ENCODE results near the gene PCP4L1. TPM values are rescaled to one million over a fixed set of nuclear protein-coding genes. Genes with fewer than 3 reads are reported as not detected.
A peak's percentile ranks its signal among the peaks of the same experiment; 100 is the strongest.

PCP4L1 gene
- total RNA-seq = not detected
- polyA plus RNA-seq = under 1 TPM in 1 of 4 donors, not detected in 3; 0.38 TPM

- H3K27ac ChIP-seq (ENCODE audit: insufficient read depth, low read length, poor library complexity, severe bottlenecking) = no peak within 1 kb of the TSS
- Mint-ChIP-seq H3K9me3 (peaks cover 0 to 23% (median 10%) of the 10 kb centered on the region in 7 donors), H3K27ac (no peak within 1 kb of the TSS), H3K4me1 (peaks cover 0 to 18% (median 7%) of the 10 kb centered on the region in 4 donors), H3K27me3 (peaks cover 76% of the 10 kb centered on the region), H3K4me3 (peak within 1 kb of the TSS in 3 of 4 donors; percentile 71 to 88 (median 81)), H3K36me3 (peaks cover 4% of the 10 kb centered on the region)
- peaks cover 31% of the 10 kb centered on the region for H3K27me3 ChIP-seq (ENCODE audit: control insufficient read depth, insufficient read depth, low read length)
- DNase-seq = peak in 2 of 3 donors; percentile 20 to 56
- no peaks in the 10 kb centered on the region for H3K36me3 ChIP-seq (ENCODE audit: control insufficient read depth, insufficient read depth, low read length)
- peaks cover 13% of the 10 kb centered on the region for H3K4me1 ChIP-seq (ENCODE audit: control insufficient read depth, insufficient read depth, low read length, poor library complexity, severe bottlenecking)
- peak; percentile 43 to 53 for ATAC-seq (ENCODE audit: low read depth in 2 of 2)
- H3K4me3 ChIP-seq (ENCODE audit: low read depth, low read length) = no peak within 1 kb of the TSS
- H3K9me3 ChIP-seq (ENCODE audit: control insufficient read depth in 2 of 2, low read length in 2 of 2) = peaks cover 13 to 17% of the 10 kb centered on the region in 2 experiments
Measured at GRCh38 chr1:161258439-161259344, at the start of gene PCP4L1. TSS of gene PCP4L1 (plus strand) at chr1:161258745. CDS start at chr1:161258975, 230 bp downstream.

GRCh38 chr1:161209790-161210409, 48.6 kb upstream of the PCP4L1 start:
- no peaks in the 10 kb centered on the region for H3K9me3 Mint-ChIP-seq

GRCh38 chr1:161214369-161214768, 44.2 kb upstream of the PCP4L1 start:
- peaks cover 36% of the 10 kb centered on the region for H3K36me3 Mint-ChIP-seq
- no peaks in the 10 kb centered on the region for H3K27me3 Mint-ChIP-seq
- peak overlapping the region in 3 of 4 donors; percentile 27 to 84 (median 61) for H3K4me3 Mint-ChIP-seq
- ATAC-seq (ENCODE audit: low read depth in 2 of 2) = no peak
- H3K4me1 Mint-ChIP-seq = peaks cover 0 to 62% (median 32%) of the 10 kb centered on the region in 4 donors
- DNase-seq = no peak
- no peak overlapping the region for H3K27ac ChIP-seq (ENCODE audit: insufficient read depth, low read length, poor library complexity, severe bottlenecking)
- peak overlapping the region; percentile 7 to 91 (median 67) for H3K27ac Mint-ChIP-seq
- no peaks in the 10 kb centered on the region for H3K9me3 ChIP-seq (ENCODE audit: control insufficient read depth in 2 of 2, low read length in 2 of 2)
- no peaks in the 10 kb centered on the region for H3K9me3 Mint-ChIP-seq
- H3K4me3 ChIP-seq (ENCODE audit: low read depth, low read length) = no peak overlapping the region
- H3K36me3 ChIP-seq (ENCODE audit: control insufficient read depth, insufficient read depth, low read length) = peaks cover 46% of the 10 kb centered on the region
- peaks cover 36% of the 10 kb centered on the region for H3K4me1 ChIP-seq (ENCODE audit: control insufficient read depth, insufficient read depth, low read length, poor library complexity, severe bottlenecking)
- H3K27me3 ChIP-seq (ENCODE audit: control insufficient read depth, insufficient read depth, low read length) = no peaks in the 10 kb centered on the region

More at GRCh38 chr1:161209790-161210409, 48.6 kb upstream of the PCP4L1 start:
- Histone ChIP-seq H3K27me3 (ENCODE audit: control insufficient read depth, insufficient read depth, low read length) (no peaks in the 10 kb centered on the region), H3K27ac (ENCODE audit: insufficient read depth, low read length, poor library complexity, severe bottlenecking) (peak overlapping the region; percentile 16), H3K36me3 (ENCODE audit: control insufficient read depth, insufficient read depth, low read length) (peaks cover 78% of the 10 kb centered on the region), H3K4me3 (ENCODE audit: low read depth, low read length) (no peak overlapping the region), H3K9me3 (ENCODE audit: control insufficient read depth in 2 of 2, low read length in 2 of 2) (no peaks in the 10 kb centered on the region), H3K4me1 (ENCODE audit: control insufficient read depth, insufficient read depth, low read length, poor library complexity, severe bottlenecking) (peaks cover 23% of the 10 kb centered on the region)
- peak; percentile 83 to 87 for ATAC-seq (ENCODE audit: low read depth in 2 of 2)
- peak overlapping the region; percentile 59 to 97 (median 87) for H3K27ac Mint-ChIP-seq
- H3K27me3 Mint-ChIP-seq = no peaks in the 10 kb centered on the region
- peak overlapping the region in 1 of 4 donors; percentile 20 for H3K4me3 Mint-ChIP-seq
- peak; percentile 61 to 84 (median 79) for DNase-seq
- H3K4me1 Mint-ChIP-seq = peaks cover 11 to 55% (median 39%) of the 10 kb centered on the region in 4 donors
- peaks cover 49% of the 10 kb centered on the region for H3K36me3 Mint-ChIP-seq

GRCh38 chr1:161215076-161215475, 43.5 kb upstream of the PCP4L1 start, which contains the start of gene FCER1G:
TSS of gene FCER1G (plus strand) at chr1:161215295. CDS start at chr1:161215322, 27 bp downstream.
- H3K4me1 ChIP-seq (ENCODE audit: control insufficient read depth, insufficient read depth, low read length, poor library complexity, severe bottlenecking) = peaks cover 37% of the 10 kb centered on the region
- H3K36me3 ChIP-seq (ENCODE audit: control insufficient read depth, insufficient read depth, low read length) = peaks cover 39% of the 10 kb centered on the region
- no peaks in the 10 kb centered on the region for H3K27me3 Mint-ChIP-seq
- no peaks in the 10 kb centered on the region for H3K9me3 ChIP-seq (ENCODE audit: control insufficient read depth in 2 of 2, low read length in 2 of 2)
- ATAC-seq (ENCODE audit: low read depth in 2 of 2) (no peak), DNase-seq (peak in 1 of 3 donors; percentile 43)
- peak within 1 kb of the TSS; percentile 27 to 84 (median 70) for H3K4me3 Mint-ChIP-seq
- no peaks in the 10 kb centered on the region for H3K27me3 ChIP-seq (ENCODE audit: control insufficient read depth, insufficient read depth, low read length)
- peak within 1 kb of the TSS; percentile 83 to 91 (median 87) for H3K27ac Mint-ChIP-seq
- H3K27ac ChIP-seq (ENCODE audit: insufficient read depth, low read length, poor library complexity, severe bottlenecking) = no peak within 1 kb of the TSS
- H3K4me3 ChIP-seq (ENCODE audit: low read depth, low read length) = no peak within 1 kb of the TSS
- peaks cover 32% of the 10 kb centered on the region for H3K36me3 Mint-ChIP-seq
- H3K9me3 Mint-ChIP-seq = no peaks in the 10 kb centered on the region
- H3K4me1 Mint-ChIP-seq = peaks cover 0 to 62% (median 29%) of the 10 kb centered on the region in 4 donors

- peaks cover 0 to 69% (median 31%) of the 10 kb centered on the region in 4 donors for H3K4me1 Mint-ChIP-seq
- peaks cover 19% of the 10 kb centered on the region for H3K36me3 ChIP-seq (ENCODE audit: control insufficient read depth, insufficient read depth, low read length)
Measured at GRCh38 chr1:161216945-161217712, 41.4 kb upstream of the PCP4L1 start.

GRCh38 chr1:161217831-161218230, 40.7 kb upstream of the PCP4L1 start:
- peak overlapping the region; percentile 87 to 98 (median 97) for H3K27ac Mint-ChIP-seq
- Histone ChIP-seq H3K36me3 (ENCODE audit: control insufficient read depth, insufficient read depth, low read length) (peaks cover 16% of the 10 kb centered on the region), H3K27ac (ENCODE audit: insufficient read depth, low read length, poor library complexity, severe bottlenecking) (peak overlapping the region; percentile 62), H3K4me1 (ENCODE audit: control insufficient read depth, insufficient read depth, low read length, poor library complexity, severe bottlenecking) (peaks cover 38% of the 10 kb centered on the region), H3K9me3 (ENCODE audit: control insufficient read depth in 2 of 2, low read length in 2 of 2) (no peaks in the 10 kb centered on the region), H3K4me3 (ENCODE audit: low read depth, low read length) (peak overlapping the region; percentile 34), H3K27me3 (ENCODE audit: control insufficient read depth, insufficient read depth, low read length) (no peaks in the 10 kb centered on the region)
- H3K4me3 Mint-ChIP-seq = peak overlapping the region; percentile 39 to 85 (median 64)
- no peak for DNase-seq
- H3K9me3 Mint-ChIP-seq = no peaks in the 10 kb centered on the region
- no peak for ATAC-seq (ENCODE audit: low read depth in 2 of 2)
- peaks cover 19% of the 10 kb centered on the region for H3K36me3 Mint-ChIP-seq
- H3K4me1 Mint-ChIP-seq = peaks cover 0 to 75% (median 32%) of the 10 kb centered on the region in 4 donors
- H3K27me3 Mint-ChIP-seq = no peaks in the 10 kb centered on the region

More at GRCh38 chr1:161216945-161217712, 41.4 kb upstream of the PCP4L1 start:
- Mint-ChIP-seq H3K27me3 (no peaks in the 10 kb centered on the region), H3K9me3 (no peaks in the 10 kb centered on the region), H3K27ac (peak overlapping the region; percentile 87 to 98 (median 97)), H3K36me3 (peaks cover 22% of the 10 kb centered on the region), H3K4me3 (peak overlapping the region; percentile 32 to 87 (median 72))
- peaks cover 38% of the 10 kb centered on the region for H3K4me1 ChIP-seq (ENCODE audit: control insufficient read depth, insufficient read depth, low read length, poor library complexity, severe bottlenecking)
- ATAC-seq (ENCODE audit: low read depth in 2 of 2) (peak; percentile 16 to 32), DNase-seq (peak in 1 of 3 donors; percentile 49)
- peak overlapping the region; percentile 62 for H3K27ac ChIP-seq (ENCODE audit: insufficient read depth, low read length, poor library complexity, severe bottlenecking)
- H3K27me3 ChIP-seq (ENCODE audit: control insufficient read depth, insufficient read depth, low read length) = no peaks in the 10 kb centered on the region
- H3K4me3 ChIP-seq (ENCODE audit: low read depth, low read length) = peak overlapping the region; percentile 34
- no peaks in the 10 kb centered on the region for H3K9me3 ChIP-seq (ENCODE audit: control insufficient read depth in 2 of 2, low read length in 2 of 2)

Measured in CD4-positive, CD25-positive, alpha-beta regulatory T cell (primary cell).